WI38 (cell line): ENCODE data around the gene TAF11L3.
"Not testable (repeated sequence)": the region's sequence is repeated elsewhere in the genome, so short reads cannot be mapped to it uniquely, and the experiment has no call there.

Source experiments
- H3K4me3 ChIP-seq: 2 replicates; pipeline ENCODE4 v1.5.1; 2011; ENCODE audit warnings: low read depth, mild to moderate bottlenecking, control low read depth, low read length
- CTCF ChIP-seq: IDR thresholded peaks from 2 replicates; pipeline ENCODE4 v1.5.1; 2012; ENCODE audit warnings: low read depth, mild to moderate bottlenecking, control low read depth, low read length

TAF11L3 gene

DNA sequence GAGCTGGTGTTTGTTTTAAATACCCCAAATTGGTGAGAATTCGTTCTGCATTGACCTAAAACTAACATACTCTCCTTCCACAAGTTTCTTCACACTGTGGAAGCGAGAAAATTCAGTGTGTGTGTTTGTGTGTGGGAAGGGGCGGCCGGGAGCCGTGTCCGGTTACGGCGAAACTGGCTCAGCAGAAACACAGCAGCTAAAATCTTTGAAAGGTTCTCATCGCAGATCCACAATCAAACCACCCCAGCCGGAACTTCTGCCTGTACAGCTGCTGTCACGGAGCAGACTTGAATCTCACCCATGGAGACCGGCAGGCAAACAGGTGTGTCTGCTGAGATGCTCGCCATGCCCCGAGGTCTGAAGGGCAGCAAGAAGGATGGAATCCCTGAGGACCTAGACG, at the start of gene TAF11L3:
TAF11L3 (plus strand) TSS at position 301 of the 400 bp plus-strand sequence.
- H3K4me3 ChIP-seq, result not testable (repeated sequence)

GRCh38 chr5:17470064-17470463, 48.1 kb upstream of the TAF11L3 start:
- TF ChIP-seq CTCF, result no peak

DNA sequence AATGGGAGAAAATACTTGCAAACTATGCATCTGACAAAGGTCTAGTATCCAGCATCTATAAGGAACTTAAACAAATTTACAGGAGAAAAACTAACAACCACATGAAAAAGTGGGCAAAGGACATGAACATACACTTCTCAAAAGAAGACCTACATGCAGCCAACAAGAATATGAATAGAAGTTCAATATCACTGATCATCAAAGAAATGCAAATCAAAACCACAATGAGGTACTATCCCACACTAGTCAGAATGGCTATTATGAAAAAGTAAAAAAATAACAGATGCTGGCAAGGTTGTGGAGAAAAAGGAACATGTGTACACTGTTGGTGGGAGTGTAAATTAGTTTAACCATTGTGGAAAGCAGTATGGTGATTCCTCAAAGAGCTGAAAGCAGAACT, 43.1 kb upstream of the TAF11L3 start:
- H3K4me3 ChIP-seq, result not testable (repeated sequence)

More at GRCh38 chr5:17470064-17470463, 48.1 kb upstream of the TAF11L3 start:
- no peak overlapping the region for H3K4me3 ChIP-seq

DNA sequence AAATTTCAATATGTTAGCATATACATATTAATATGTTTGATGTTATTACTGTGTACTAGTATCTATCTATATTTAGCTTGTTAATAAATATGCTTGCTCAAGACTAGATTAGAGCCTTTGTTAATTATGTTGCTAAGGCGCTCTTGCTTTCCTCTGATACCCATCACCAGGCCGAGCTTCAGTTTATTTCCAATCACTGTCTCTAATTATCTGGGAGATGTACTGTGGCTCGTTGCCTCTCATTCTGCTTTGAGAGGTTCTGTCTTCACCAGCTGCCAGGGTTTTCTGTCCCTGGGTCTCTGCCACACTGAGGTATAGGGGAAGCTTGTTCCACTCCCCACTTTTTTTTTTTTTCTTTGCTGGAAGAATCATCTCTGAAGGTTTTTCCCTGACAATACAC, 41.1 kb upstream of the TAF11L3 start:
- no peak for TF ChIP-seq CTCF
- H3K4me3 ChIP-seq, result no peak overlapping the region

- TF ChIP-seq CTCF, result no peak
- H3K4me3 ChIP-seq, result no peak overlapping the region
Observed at GRCh38 chr5:17477573-17478265, 40.4 kb upstream of the TAF11L3 start.

DNA sequence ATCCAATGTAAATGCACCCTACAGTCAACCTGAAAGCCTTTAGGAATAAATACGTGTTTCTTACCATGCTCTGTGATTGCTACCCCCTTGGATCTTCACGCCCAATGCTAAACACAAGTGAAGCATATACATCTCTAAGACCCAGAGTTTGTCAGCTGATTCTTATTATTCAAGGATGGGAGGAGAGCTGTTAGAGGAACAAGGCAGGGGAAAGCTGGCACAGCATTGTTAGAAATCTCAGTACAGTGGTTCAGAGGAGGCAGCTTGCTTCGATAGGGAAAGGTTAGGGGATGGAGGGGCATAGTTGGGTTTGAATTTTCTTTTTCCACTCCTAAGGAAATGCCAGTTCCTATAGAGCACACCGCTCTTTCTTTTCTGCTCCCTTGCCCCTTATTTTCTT, 36.8 kb upstream of the TAF11L3 start:
- no peak for TF ChIP-seq CTCF

DNA sequence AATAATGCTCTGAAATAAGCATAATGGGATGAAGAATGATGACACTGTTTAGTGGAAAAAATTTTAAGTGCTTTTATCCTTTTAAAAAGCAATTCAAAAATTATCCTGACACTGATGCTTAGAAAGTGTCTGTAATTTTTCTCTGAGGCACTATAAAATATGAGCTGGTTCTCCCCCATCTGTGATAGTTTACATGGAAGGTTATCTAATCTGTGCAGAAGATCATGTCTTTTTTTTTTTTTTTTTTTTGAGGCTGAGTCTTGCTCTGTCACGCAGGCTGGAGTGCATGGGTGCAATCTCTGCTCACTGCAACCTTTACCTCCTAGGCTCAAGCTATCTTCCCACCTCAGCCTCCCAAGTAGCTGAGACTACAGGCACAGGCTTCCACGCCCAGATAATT, 35.4 kb upstream of the TAF11L3 start:
- no peak for TF ChIP-seq CTCF

More for the DNA sequence above, 36.8 kb upstream of the TAF11L3 start:
- no peak overlapping the region for H3K4me3 ChIP-seq

DNA sequence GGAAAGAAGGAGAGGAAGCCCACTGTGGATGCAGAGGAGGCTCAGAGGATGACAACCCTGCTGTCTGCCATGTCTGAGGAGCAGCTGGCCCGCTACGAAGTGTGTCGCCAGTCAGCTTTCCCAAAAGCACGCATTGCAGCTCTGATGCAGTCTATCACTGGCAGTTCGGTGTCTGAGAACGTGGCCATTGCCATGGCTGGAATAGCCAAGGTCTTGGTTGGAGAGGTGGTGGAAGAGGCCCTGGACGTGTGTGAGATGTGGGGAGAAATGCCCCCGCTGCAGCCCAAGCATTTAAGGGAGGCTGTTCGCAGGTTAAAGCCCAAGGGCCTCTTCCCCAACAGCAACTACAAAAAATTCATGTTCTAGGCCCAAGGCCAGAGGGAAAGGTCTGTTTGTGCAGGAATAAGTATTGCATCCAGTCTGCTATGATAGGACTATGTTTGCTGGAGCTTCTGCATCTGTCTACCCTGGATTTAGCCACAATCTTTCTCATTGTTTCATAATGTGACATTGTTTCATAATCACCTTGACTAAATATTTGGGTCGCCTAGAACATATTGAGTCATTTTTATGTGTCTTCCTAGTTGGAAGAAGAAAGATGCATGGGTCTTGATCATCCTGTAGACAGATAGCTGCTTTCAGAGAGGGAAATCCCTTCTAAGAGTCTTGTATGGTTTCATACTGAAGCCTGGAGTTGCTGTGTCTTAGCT, 31.5 kb upstream of the TAF11L3 start:
- not testable (repeated sequence) for H3K4me3 ChIP-seq

More for the DNA sequence above, 35.4 kb upstream of the TAF11L3 start:
- H3K4me3 ChIP-seq, result no peak overlapping the region

GRCh38 chr5:17487174-17487512, 31.0 kb upstream of the TAF11L3 start:
- TF ChIP-seq CTCF, result no peak
- no peak overlapping the region for H3K4me3 ChIP-seq

DNA sequence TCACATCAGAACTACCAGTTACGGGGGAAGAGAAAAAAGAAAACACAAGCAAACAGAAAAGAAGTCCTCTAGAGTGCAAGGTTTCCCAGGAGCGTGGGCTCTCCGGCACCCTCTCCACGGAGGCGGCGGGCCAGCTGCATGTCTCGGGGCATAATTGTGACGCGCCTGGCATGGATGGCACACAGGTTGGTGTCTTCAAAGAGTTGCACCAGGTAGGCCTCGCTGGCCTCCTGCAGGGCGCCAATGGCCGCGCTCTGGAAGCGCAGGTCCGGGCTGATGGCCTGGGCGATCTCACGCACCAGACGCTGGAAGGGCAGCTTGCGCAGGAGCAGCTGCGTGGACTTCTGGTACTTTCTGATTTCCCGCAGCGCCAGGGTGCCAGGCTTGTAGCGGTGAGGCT, 26.9 kb upstream of the TAF11L3 start:
- not testable (repeated sequence) for H3K4me3 ChIP-seq
